A549 (cell line): ENCODE data around the gene LRP3. TPM values are rescaled to one million over a fixed set of nuclear protein-coding genes. Genes with fewer than 3 reads are reported as not detected.

Experiments used
- polyA plus RNA-seq, 4 experiments: library from polyadenylated mRNA; depleted of rRNA in 3 of 4; stranded (reverse); fragments of >200 nt; fragmentation: RNase III in 1 of 4; extraction: RNeasy Plus Mini Kit Qiagen cat#74134 plus additional on column Dnase treatment in 1 of 4; gene quantifications; 2 replicates in 3 of 4; 3 replicates in 1 of 4; pipeline ENCODE4 v1.2.3, GENCODE V29; 2011 to 2017

The LRP3 gene
- polyA plus RNA-seq, 2 of the 4 experiments (the other 2 are of a cell fraction), result 10.9 to 25.1 TPM

Other genes with a start within 250 kb of the LRP3 start
- gene CEP89, start 222.4 kb upstream of the LRP3 start, polyA plus RNA-seq (2011; rRNA removed), result 31.5 and 45.3 TPM in 2 replicates
- gene CEP89, start 222.4 kb upstream of the LRP3 start, polyA plus RNA-seq (2017; fragmentation: RNase III; extraction: RNeasy Plus Mini Kit Qiagen cat#74134 plus additional on column Dnase treatment), result 38.4 to 42.2 TPM (median 41.3 TPM) in 3 replicates
- 14.4 and 15.9 TPM in 2 replicates for gene FAAP24, start 222.1 kb upstream of the LRP3 start, polyA plus RNA-seq (2011; rRNA removed)
- 14.2 to 15.1 TPM (median 15.0 TPM) in 3 replicates for gene FAAP24, start 222.1 kb upstream of the LRP3 start, polyA plus RNA-seq (2017; fragmentation: RNase III; extraction: RNeasy Plus Mini Kit Qiagen cat#74134 plus additional on column Dnase treatment)
- gene RHPN2, start 129.4 kb upstream of the LRP3 start, polyA plus RNA-seq (2011; rRNA removed), result 140 and 162 TPM in 2 replicates
- gene RHPN2, start 129.4 kb upstream of the LRP3 start, polyA plus RNA-seq (2017; fragmentation: RNase III; extraction: RNeasy Plus Mini Kit Qiagen cat#74134 plus additional on column Dnase treatment), result 55.4 to 68.1 TPM (median 60.5 TPM) in 3 replicates
- gene GPATCH1, start 113.1 kb upstream of the LRP3 start, polyA plus RNA-seq (2011; rRNA removed), result 19.0 and 24.2 TPM in 2 replicates
- 12.1 to 15.4 TPM (median 13.9 TPM) in 3 replicates for gene GPATCH1, start 113.1 kb upstream of the LRP3 start, polyA plus RNA-seq (2017; fragmentation: RNase III; extraction: RNeasy Plus Mini Kit Qiagen cat#74134 plus additional on column Dnase treatment)
- gene WDR88, start 62.2 kb upstream of the LRP3 start, polyA plus RNA-seq (2011; rRNA removed), result 0.04 and 0.07 TPM in 2 replicates
- gene WDR88, start 62.2 kb upstream of the LRP3 start, polyA plus RNA-seq (2017; fragmentation: RNase III; extraction: RNeasy Plus Mini Kit Qiagen cat#74134 plus additional on column Dnase treatment), result not detected in 3 replicates
- 0.05 and 0.13 TPM in 2 replicates for gene SLC7A10, start 31.5 kb downstream of the LRP3 start, polyA plus RNA-seq (2011; rRNA removed)
- gene SLC7A10, start 31.5 kb downstream of the LRP3 start, polyA plus RNA-seq (2017; fragmentation: RNase III; extraction: RNeasy Plus Mini Kit Qiagen cat#74134 plus additional on column Dnase treatment), result 0.13 to 0.26 TPM (median 0.20 TPM) in 3 replicates
- 3.5 and 4.3 TPM in 2 replicates for gene CEBPA, start 108.2 kb downstream of the LRP3 start, polyA plus RNA-seq (2011; rRNA removed)
- gene CEBPA, start 108.2 kb downstream of the LRP3 start, polyA plus RNA-seq (2017; fragmentation: RNase III; extraction: RNeasy Plus Mini Kit Qiagen cat#74134 plus additional on column Dnase treatment), result 6.2 to 6.6 TPM (median 6.3 TPM) in 3 replicates
- gene CEBPG, start 179.4 kb downstream of the LRP3 start, polyA plus RNA-seq (2011; rRNA removed), result 104 and 138 TPM in 2 replicates
- gene CEBPG, start 179.4 kb downstream of the LRP3 start, polyA plus RNA-seq (2017; fragmentation: RNase III; extraction: RNeasy Plus Mini Kit Qiagen cat#74134 plus additional on column Dnase treatment), result 34.0 to 35.7 TPM (median 34.3 TPM) in 3 replicates